Medulla oblongata (tissue), 1 donor: ENCODE measurements around the gene SIAH3.

Experiments used
- DNase-seq: peaks from one replicate; pipeline ENCODE4 v3.0.0-alpha.2; 2015; ENCODE audit errors: extremely low spot score

The SIAH3 gene

DNA sequence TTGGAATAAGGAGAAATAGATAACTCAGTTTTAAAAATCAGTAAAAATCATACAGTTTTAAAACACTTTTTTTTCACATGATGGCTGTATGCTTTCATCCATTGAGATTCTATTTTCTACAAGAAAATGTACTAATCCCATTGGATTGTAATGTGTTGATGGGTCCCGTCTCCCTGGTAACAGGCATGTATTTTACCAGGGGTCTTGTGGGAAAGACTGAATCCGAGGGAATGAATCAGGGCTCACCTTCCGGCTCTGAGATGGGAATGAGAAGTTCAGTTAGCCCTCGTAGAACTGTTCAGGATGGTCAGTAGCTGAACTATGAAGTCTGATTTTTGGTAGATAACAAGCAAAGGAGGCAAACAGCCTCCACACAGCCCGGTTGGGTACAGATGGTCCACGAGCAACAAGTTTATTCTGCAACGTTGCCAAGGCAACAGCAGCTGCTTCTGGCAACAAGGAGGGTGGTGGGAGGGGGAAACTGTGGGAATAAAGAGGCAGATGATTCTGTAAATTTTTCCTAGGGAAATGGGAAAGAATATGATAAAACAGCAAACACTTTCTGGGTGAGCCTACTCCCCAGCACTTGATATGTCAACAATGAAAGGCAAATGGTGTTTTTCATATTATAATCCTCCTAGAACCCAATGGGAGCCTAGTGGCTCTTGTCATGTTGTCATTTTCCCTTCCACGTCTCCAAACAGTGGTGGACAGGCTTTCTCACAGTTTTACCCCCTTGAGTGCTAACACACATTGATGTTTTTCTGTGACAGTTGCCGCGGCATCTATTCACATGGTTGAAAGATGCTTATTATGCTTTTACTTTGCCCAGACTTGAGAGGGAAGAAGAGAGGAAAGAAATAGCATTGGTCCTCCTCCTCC, 12.4 kb upstream of the SIAH3 start:
- DNase-seq, result no peak

DNA sequence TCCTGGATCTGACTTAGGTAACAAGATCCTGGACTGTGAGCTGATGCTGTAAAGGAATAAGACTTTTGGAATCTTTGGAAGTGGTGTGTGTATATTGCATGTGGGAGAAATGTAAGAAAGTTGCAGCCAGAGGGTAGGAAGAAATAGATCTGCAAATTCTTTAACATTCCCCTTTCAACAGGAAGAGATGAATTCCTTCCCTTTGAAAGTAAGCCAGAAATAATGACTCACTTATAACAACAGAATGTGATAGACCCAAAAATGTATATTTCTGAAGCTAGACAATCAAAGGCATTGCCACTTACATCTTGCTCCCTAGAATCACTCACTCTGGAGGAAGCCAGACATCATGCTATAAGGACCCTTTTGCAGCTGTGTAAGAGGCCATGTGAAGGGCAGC, 9.8 kb upstream of the SIAH3 start:
- DNase-seq, result no peak

DNA sequence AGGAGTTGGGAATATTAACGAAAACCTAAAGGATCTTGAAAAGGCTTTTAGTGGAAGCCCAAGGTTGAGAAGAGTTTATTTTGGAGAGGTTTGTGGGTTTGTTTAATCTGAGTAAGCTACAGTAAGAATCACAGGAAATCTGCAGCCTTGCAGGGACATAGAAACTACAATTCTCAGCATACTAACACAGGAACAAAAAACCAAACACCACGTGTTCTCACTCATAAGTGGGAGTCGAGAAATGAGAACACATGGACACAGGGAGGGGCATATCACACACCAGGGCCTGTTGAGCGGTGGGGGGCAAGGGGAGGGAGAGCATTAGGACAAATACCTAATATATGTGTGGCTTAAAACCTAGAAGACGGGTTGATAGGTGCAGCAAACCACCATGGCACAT, 8.7 kb upstream of the SIAH3 start:
- DNase-seq, result no peak

DNA sequence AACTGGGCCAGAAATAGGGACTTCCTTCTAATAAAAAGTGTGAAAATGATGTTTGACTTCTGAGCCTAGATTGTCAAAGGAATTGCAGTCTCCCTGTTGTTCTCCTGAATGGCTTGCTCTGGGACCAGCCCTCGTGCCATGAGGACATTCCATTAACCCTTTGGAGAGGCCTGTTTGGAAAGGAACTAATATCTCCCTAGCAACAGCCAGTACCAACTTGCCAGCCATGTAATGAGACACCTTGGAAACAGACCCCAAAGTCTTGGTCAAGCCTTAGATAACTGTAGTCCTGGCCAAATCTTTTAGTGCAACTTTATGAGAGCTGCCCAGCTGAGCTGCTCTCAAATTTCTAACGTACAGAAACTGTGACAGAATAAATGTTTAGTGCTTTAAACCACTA, 8.2 kb upstream of the SIAH3 start:
- no peak for DNase-seq

DNA sequence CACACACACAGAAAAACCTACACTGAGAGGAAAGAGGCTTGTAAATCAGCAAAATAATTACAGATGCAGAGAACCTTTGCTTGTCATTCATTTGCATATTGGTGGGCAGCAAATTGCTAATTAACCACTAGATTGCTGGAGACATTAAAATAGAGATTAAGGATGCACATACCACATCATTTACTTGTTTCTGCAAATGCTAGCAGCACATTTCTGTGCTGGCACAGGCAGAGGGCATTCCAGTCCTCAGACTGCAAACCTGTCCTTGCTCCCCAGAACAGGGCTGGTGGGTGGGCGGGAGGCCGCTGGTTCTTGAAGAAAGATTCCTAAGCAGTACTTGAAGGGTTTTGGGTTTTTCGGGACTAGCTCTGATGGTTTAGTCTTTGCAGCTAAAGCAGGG, 941 bp upstream of the SIAH3 start:
- no peak for DNase-seq

DNA sequence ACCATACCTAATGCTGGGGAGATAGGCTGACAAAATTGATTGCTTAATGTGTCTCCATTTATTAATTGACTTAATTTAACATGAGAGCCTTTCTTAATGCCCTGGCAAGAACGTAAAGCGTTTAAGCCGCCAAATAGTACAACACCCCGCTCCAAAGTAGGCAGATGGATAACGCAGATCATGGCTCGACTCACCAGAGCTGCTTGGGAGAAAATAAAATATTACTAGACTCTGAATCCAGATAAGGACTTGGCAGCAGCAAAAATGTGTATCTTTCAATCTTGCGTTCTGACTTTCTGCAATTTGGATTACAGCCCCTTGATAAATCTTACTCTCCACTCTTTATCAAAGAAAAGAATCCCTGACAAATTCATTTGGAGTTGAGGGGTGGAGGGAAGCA, 403 bp upstream of the SIAH3 start:
- DNase-seq, result no peak

DNA sequence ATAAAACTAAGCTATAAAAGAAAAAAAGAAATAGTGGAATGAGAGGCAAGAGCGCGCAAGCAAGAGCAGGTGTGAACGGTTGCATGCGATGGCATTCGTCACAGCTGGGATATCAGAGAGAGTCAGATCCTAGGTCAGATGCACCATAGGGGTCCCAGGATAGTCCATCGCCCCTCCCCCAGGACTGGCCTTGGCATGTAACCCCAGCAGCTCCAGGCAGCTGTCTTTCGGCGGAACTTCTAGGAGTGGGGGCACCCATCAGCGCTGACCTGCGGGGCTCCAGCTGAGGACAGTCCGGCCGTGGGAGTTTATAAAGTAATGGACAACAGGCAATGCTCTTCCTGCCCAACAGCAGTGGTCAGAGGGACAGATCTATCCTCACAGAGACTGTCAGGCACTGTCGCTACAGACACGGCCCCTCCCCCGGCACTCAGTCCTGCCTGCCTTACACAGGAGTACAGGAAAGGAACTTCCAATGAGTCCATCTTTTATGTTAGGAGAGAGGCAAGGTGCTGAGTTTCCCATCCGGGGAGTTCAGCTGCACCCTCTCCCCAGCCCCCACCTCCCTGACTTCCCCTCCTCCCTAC, 1.4 kb downstream of the SIAH3 start:
- no peak for DNase-seq

DNA sequence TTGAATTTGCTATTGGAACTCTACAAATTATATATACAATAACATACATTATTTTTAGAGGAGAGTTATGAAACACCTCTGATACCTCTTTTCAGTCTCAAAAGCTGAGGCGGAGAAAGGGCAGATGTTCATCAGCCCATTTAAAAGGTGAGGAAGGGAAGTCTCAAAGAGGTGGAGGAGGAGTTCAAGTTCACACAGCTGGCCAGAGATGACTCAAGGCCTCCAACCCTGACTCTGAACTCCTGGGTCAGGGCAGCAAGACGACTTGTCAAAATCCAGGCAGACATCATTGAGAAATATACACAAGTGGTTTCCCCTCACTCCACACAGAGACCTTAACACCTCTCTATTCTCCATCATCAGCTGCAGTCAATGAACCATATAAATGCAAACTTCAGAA, 2.1 kb downstream of the SIAH3 start:
- DNase-seq, result no peak

DNA sequence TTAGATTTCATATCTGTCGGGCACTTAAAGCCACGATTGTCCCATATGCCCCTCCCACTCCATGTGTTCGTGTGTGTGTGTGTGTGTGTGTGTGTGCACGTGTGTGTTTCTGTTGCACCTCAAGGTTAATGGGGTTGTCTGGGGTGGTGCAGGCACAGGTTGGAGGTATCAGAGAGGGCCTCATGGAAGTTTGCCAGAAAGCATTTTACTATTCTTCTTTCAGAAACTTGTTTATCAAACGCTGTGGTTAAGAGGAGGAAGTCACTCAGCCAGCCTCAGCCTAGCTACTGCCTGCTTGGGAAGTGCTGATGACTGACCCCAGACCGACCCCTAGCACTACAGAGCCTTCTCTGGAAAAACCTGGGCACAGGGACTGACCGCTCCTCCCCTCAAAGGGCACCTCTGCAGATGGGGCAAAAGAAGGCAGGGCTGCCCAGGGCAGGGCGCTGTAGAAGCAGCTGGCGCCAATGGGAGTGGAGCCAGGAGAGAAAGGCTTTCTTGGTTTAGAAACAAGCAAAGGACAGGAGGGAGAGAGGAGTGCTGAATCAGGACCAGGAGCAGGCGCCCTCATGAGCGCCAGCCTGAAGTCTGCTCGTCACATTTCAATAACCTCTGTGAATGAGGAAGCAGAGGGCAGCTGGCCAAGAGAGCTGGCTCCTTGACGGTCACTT, 3.9 kb downstream of the SIAH3 start:
- peak; percentile 33 for DNase-seq

DNA sequence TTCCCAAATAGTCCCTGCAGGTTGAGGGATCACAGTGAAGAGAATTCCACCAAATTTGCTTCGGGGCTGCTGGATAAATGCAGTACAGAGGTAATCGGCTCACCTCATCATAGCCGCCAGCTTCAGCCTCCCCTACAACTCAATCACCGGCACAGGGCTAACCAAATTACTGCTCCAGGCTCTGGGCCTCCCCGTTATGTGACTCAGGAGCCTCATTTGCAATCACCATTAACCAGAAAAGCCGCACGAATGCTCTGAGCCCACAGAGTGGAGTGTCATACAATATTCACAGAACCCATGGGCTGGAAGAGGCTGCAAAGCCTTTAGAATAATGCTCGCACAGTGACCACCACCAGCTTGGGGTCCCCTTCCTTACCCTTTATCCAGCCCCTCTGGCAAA, 4.9 kb downstream of the SIAH3 start:
- DNase-seq, result no peak

DNA sequence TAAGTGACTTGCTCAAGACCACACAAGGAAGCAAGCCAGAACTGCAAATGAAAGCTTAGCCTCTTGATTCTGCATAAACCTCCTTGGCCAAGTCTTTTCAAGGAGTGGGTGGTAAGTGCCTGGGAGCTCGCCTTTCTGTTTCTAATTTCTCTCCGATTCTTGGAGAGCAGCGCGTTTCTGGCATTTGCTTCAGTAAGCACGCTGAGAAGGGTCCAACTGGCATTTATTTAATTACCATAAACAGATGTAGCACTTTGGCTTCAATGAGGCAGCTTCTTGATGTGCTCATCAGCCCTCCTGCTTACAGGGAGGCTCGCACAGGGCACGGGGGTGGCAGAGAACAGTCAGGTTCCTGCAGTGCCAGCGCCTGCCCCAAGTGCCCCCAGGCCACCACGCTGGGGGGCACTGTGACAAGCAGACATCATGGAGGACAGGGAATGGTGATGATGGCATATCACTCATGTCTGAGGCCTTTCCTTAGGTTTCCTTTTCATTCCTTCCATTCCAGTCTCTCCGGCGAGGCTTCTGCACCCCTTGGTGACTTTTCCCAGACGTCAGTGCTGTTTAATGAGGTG, 13.3 kb downstream of the SIAH3 start:
- no peak for DNase-seq

DNA sequence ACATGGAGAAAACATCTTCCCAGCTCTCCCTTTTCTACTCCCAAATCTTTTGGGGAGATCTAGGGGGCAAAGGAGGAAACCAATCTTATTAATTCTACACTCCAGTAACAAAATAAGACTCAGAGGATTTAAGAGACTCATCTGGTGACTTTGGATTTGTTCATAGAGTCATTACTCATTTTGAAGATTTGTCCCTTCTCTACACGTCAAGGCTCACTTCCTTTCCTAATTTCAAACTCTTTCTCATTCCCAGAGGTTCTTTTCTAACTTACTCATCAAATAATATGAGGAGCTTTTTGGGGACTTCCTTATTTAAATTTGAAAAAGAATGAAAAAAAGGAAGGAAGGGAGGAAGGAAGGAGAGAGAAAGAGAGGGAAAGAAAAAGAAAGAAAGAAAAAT, 14.4 kb downstream of the SIAH3 start:
- no peak for DNase-seq

DNA sequence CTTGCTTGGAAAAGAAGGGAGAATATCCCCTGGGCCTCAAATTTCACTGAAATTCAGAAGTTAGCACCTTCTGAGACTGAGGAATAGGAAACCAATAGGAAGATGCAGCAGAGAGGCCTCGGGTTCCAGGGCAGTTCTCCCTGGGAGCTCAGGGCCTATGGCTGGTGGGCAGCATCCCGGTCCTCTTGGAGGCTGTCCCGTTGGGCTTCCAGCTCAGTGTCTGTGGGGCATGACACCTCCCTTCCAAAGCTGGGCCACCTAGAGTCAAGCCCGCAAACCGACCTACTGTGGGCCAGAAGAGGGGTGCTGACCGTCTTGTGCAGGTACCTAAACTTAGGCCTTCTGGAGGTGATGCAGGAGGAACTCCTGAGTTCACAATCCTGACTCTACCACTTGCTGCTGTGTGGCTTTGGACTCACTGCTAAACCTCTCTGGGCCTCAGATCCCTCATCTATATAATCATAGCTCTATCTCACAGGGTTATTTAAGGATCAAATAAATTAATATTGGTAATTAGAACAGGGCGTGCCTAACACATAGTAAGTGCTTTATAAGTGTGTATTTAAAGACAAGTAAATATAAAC, 17.1 kb downstream of the SIAH3 start:
- no peak for DNase-seq

DNA sequence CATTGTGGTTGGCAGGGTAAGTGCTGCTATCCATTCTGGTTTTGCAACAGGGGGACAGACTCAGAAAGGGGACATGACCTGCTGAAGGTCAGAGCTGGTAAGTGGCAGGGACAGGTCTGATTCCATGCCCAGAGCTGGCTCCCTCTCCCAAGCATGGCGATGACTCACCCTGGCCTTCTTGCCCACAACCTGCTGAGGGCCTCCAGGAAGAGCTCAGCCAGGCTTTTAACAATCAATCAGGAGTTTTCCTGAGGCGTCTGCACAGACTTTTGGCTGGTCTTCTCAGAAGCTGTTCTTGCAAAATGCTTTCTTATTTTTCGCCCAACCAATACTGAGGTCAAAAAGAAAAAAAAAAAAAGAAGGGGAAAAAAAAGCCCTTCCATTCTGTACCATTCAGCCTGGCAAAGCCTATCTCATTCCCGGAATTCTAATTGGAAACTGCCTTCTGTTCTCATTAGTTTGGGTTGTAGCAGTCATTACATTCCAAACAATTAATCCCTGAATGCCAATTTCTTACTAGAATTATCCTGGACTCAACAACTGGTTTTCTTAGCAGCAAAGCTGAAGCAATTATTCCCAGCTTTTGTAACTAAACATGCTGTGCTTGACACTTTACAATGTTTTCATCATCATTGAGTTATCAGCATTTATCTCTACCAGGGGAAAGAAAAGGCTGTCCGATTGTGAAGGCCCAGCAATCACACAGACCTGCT, 17.7 kb downstream of the SIAH3 start:
- DNase-seq, result peak; percentile 58

DNA sequence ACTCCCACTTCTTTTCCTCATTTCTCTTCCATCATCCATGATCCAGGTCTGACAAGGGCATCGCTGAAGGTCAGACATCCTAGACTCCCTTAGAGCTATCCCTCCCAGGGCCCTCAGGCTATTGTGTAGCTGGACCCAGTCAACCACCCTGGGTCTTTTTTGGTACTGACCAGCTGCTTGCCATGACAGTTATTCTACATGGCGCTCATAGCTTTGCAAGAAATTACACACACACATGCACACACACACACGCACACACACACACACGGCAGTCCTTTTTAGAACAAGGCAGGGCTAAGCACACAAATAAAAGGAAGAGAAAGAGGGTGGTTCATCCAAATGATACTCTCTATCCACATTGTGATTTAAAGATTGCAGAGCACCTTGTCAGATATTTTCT, 18.3 kb downstream of the SIAH3 start:
- no peak for DNase-seq

DNA sequence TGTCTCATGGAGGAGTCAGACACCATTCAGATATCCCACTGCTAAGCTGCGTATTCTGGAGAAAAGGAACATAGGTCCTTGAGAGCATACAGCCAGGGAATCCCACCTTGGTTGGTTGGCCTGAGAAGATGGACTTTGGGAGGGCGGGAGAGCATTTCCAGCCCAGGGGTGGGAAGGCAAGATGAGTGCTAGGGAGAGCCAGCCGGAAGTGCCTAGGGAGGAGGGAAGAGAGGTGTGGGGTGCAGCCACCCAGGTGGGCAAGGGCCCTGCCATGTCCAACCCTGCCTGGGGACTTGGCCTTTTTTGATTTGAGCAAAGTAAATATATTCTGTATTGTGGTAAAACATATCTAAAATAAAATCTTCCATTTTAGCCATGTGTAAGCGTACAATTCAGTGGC, 19.7 kb downstream of the SIAH3 start:
- DNase-seq, result no peak

DNA sequence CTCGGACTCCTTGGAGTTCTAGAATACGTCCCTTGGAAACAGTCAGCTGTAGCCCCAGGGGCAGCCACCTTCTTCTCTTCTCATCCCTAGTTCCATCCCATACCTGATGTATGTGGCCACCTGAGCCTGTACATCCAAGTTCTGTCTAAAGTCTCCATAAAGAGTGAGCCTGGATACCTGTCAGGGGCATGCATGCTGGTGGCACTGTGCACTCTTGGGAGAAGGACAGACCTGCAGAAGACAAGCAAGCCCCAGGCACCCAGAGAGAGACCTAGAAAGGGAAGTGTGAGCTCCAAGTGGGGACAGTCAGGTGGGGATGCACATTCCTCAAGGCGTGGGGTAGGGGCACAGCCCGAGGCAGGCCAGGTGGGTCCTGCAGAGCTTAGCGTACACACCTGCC, 21.4 kb downstream of the SIAH3 start:
- no peak for DNase-seq

DNA sequence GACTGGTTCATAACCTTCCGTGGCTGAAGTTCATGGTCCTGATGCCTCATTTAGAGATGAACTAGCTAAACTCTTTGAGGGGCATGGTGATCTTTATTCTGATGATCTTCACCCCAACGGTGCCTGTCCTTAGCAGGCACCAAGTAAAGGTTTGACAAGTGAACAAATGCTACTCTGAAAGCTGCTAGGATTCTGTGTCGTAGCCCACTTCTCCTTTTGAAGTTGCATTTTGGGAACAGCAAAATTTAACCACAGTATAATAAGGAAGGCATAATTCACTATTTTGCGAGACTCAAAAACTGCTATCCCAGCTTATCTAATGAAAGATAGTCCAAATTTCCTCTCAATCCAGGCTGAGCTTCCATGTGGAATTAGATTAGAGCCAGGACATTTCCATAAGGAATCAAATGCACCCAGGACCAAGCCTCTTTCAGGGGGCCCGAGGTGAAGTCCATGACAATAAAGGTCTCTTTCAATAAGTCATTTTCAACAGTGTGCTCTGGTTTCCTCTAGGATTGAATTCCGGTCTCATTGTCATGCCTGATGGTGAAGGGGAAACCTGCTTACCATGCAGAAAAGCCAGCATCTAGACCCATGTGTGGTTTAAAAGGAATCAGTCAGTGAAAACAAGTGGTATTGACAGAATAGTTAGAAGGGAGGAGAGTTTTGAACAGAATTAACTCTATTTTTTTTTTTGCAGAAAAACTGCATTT, 23.1 kb downstream of the SIAH3 start:
- DNase-seq, result no peak

DNA sequence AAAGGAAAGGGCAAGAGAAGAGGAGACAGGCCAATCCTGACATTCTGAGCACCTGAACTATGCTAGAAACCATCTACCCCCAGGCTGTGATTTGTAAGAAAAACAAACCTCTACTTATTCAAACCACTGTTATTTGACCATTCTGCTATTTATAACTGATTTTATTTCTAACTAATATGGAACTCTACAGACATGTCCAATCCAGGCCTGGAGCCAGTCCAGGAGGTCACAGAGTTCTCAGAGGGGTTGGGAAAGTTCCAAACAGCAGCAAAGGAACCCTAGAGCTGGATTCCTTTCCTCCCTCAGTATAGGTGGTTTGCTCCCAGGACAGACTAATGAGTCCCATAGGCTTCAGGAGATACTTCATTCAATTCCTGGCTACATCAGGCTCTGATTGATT, 24.2 kb downstream of the SIAH3 start:
- no peak for DNase-seq

DNA sequence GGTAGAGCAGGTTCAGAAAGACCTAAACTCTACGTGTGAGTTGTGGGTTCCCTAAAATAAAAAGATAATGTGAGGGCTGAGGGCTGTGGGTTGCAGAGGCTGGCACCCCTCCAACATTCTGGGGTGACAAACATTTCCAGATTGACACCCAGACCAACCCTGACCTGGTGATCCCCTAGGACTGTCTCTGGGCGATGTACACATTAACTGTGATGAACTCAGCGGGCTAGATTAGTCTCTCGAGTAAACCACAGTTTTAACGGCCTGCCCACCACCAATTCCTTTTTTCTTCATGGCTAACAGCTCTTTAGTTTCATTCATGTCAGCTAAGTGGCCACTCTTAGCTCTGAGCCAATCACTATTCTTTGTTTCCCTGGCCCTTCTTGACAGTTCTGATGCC, 24.8 kb downstream of the SIAH3 start:
- DNase-seq, result no peak

DNA sequence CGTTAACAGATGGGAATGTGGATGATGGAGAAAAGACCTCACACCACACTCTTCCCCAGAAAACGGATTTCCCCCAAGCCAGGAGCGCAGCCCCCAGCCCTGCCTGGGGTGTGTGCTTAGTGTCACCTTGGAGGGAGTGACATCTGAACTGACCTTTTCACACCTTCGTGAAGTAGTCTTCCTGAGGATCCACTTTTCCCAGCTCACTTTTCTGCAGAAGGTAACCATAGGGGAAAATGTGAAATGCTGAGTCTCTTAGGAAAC, 26.2 kb downstream of the SIAH3 start:
- no peak for DNase-seq
